NCI-H226 (cell line): ENCODE data around the gene LRRC37A.
"Not testable (repeated sequence)": the region's sequence is repeated elsewhere in the genome, so short reads cannot be mapped to it uniquely, and the experiment has no call there.

Source experiments
- DNase-seq: peaks from one replicate; pipeline ENCODE4 v3.0.0-alpha.2; 2015

LRRC37A gene

GRCh38 chr17:46294831-46295230 lies at the start of gene LRRC37A:
TSS of gene LRRC37A (plus strand) at chr17:46295131. CDS start at chr17:46295134, 3 bp downstream.
- DNase-seq, result not testable (repeated sequence)

- DNase-seq, result not testable (repeated sequence)
Measured at GRCh38 chr17:46249153-46249552, 45.8 kb upstream of the LRRC37A start.

GRCh38 chr17:46252804-46253203 lies 42.1 kb upstream of the LRRC37A start:
- not testable (repeated sequence) for DNase-seq

GRCh38 chr17:46253722-46254121 lies 41.2 kb upstream of the LRRC37A start:
- DNase-seq, result not testable (repeated sequence)

- DNase-seq, result not testable (repeated sequence)
Measured at GRCh38 chr17:46254215-46254614, 40.7 kb upstream of the LRRC37A start.

GRCh38 chr17:46256369-46256768 lies 38.6 kb upstream of the LRRC37A start:
- not testable (repeated sequence) for DNase-seq

GRCh38 chr17:46259845-46260661 lies 34.9 kb upstream of the LRRC37A start:
- peak; percentile 35 for DNase-seq

- DNase-seq, result peak; percentile 29
Measured at GRCh38 chr17:46262271-46262670, 32.7 kb upstream of the LRRC37A start.

- DNase-seq, result peak; percentile 96
Measured at GRCh38 chr17:46264456-46265198, 30.3 kb upstream of the LRRC37A start.

GRCh38 chr17:46266063-46266655 lies 28.8 kb upstream of the LRRC37A start:
- not testable (repeated sequence) for DNase-seq

- DNase-seq, result peak; percentile 72
Measured at GRCh38 chr17:46266656-46267544, 28.0 kb upstream of the LRRC37A start.

- DNase-seq, result no peak
Measured at GRCh38 chr17:46270032-46270431, 24.9 kb upstream of the LRRC37A start.

GRCh38 chr17:46273541-46274236 lies 21.2 kb upstream of the LRRC37A start:
- no peak for DNase-seq

- no peak for DNase-seq
Measured at GRCh38 chr17:46274238-46274637, 20.7 kb upstream of the LRRC37A start.

- DNase-seq, result not testable (repeated sequence)
Measured at GRCh38 chr17:46276728-46277479, 18.0 kb upstream of the LRRC37A start.

GRCh38 chr17:46281336-46281735 lies 13.6 kb upstream of the LRRC37A start:
- not testable (repeated sequence) for DNase-seq

- not testable (repeated sequence) for DNase-seq
Measured at GRCh38 chr17:46282635-46283034, 12.3 kb upstream of the LRRC37A start.

GRCh38 chr17:46284467-46284866 lies 10.5 kb upstream of the LRRC37A start:
- not testable (repeated sequence) for DNase-seq

GRCh38 chr17:46285500-46285899 lies 9.4 kb upstream of the LRRC37A start:
- peak; percentile 70 for DNase-seq

GRCh38 chr17:46286764-46287221 lies 8.1 kb upstream of the LRRC37A start:
- DNase-seq, result peak; percentile 65

GRCh38 chr17:46287587-46287986 lies 7.3 kb upstream of the LRRC37A start:
- not testable (repeated sequence) for DNase-seq
